ENCODE measurements around the gene ZNF282.
"Not testable (repeated sequence)": the region's sequence is repeated elsewhere in the genome, so short reads cannot be mapped to it uniquely, and the experiment has no call there.

ZNF282 gene

GRCh38 chr7:149255174-149255573, 59.8 kb downstream of the ZNF282 start:
- no peak for DNase-seq (ENCODE audit: low read depth)

GRCh38 chr7:149256568-149256967, 61.2 kb downstream of the ZNF282 start:
- no peak for DNase-seq (ENCODE audit: low read depth)

- peak; percentile 67 for DNase-seq (ENCODE audit: low read depth)
Observed at GRCh38 chr7:149257146-149257545, 61.8 kb downstream of the ZNF282 start.

- DNase-seq (ENCODE audit: low read depth), result peak; percentile 81
Observed at GRCh38 chr7:149261316-149261828, 66.0 kb downstream of the ZNF282 start.

GRCh38 chr7:149261829-149262617, 66.7 kb downstream of the ZNF282 start, which contains the start of gene ZNF783:
ZNF783 (plus strand) TSS chr7:149262196; CDS start chr7:149262334, 138 bp downstream.
- DNase-seq (ENCODE audit: low read depth), result peak; percentile 88

GRCh38 chr7:149266451-149266850, 71.1 kb downstream of the ZNF282 start:
- no peak for DNase-seq (ENCODE audit: low read depth)

- DNase-seq (ENCODE audit: low read depth), result no peak
Observed at GRCh38 chr7:149267733-149268132, 72.4 kb downstream of the ZNF282 start.

- DNase-seq (ENCODE audit: low read depth), result not testable (repeated sequence)
Observed at GRCh38 chr7:149274424-149274823, 79.1 kb downstream of the ZNF282 start.

Data from EH (cell line).